Keratinocyte (primary cell): ENCODE measurements around the gene MED7. TPM values are rescaled to one million over a fixed set of nuclear protein-coding genes. Genes with fewer than 3 reads are reported as not detected.

Experiments
- DNase-seq: peaks from one replicate; pipeline ENCODE4 v3.0.0-alpha.2; 2011; ENCODE audit warnings: low read depth, missing footprints, low spot score
- FAIRE-seq: peaks from 2 replicates; lab custom pipeline; 2011; peaks lifted over from hg19 to GRCh38; lab: Jason Lieb, UNC
- H2AFZ ChIP-seq: 2 replicates; pipeline ENCODE4 v1.6.0; 2012; ENCODE audit warnings: low read length, control low read depth, inconsistent platforms; ENCODE audit not compliant: control insufficient read depth
- H3K27ac ChIP-seq: 2 replicates; pipeline ENCODE4 v1.5.1; 2011; ENCODE audit warnings: low read length; ENCODE audit not compliant: control insufficient read depth, insufficient read depth
- H3K27me3 ChIP-seq: 3 replicates; pipeline ENCODE4 v1.6.0; 2011; ENCODE audit warnings: low read length; ENCODE audit not compliant: control insufficient read depth, insufficient read depth; ENCODE audit errors: extremely low read depth
- H3K36me3 ChIP-seq, 2 experiments: 2 replicates in 1 of 2; 3 replicates in 1 of 2; pipeline ENCODE4 v1.5.1; 2011; ENCODE audit warnings: low read length in 2 of 2, mild to moderate bottlenecking in 1 of 2; ENCODE audit not compliant: control insufficient read depth in 2 of 2, insufficient read depth in 2 of 2; ENCODE audit errors: extremely low read depth in 1 of 2
- H3K4me1 ChIP-seq: 3 replicates; pipeline ENCODE4 v1.5.1; 2011; ENCODE audit warnings: low read length; ENCODE audit not compliant: control insufficient read depth, insufficient read depth; ENCODE audit errors: extremely low read depth
- H3K4me2 ChIP-seq: 3 replicates; pipeline ENCODE4 v1.6.0; 2011; ENCODE audit warnings: low read depth, low read length; ENCODE audit not compliant: control insufficient read depth, insufficient read depth; ENCODE audit errors: extremely low read depth
- H3K4me3 ChIP-seq, 3 experiments: fragments of 200-600 bp in 1 of 3; sonication (generic) in 1 of 3; 2 replicates in 2 of 3; 3 replicates in 1 of 3; pipeline ENCODE4 v1.5.1; 2011 to 2016; ENCODE audit warnings: low read length in 3 of 3, mild to moderate bottlenecking in 3 of 3, control low read depth in 2 of 3, inconsistent platforms in 1 of 3, low read depth in 1 of 3, mixed read lengths in 1 of 3, mixed run types in 1 of 3, moderate library complexity in 1 of 3; ENCODE audit not compliant: control insufficient read depth in 2 of 3, insufficient read depth in 2 of 3; ENCODE audit errors: extremely low read depth in 1 of 3
- H3K79me2 ChIP-seq: 2 replicates; pipeline ENCODE4 v1.6.0; 2012; ENCODE audit warnings: low read length; ENCODE audit not compliant: control insufficient read depth, insufficient read depth
- H3K9ac ChIP-seq: 3 replicates; pipeline ENCODE4 v1.6.0; 2011; ENCODE audit warnings: low read length; ENCODE audit not compliant: control insufficient read depth, insufficient read depth; ENCODE audit errors: extremely low read depth
- H3K9me1 ChIP-seq: 3 replicates; pipeline ENCODE4 v1.6.0; 2011; ENCODE audit warnings: low read length; ENCODE audit not compliant: control insufficient read depth, insufficient read depth; ENCODE audit errors: extremely low read depth
- H3K9me3 ChIP-seq: 2 replicates; pipeline ENCODE4 v1.5.1; 2012; ENCODE audit warnings: low read depth, low read length; ENCODE audit not compliant: control insufficient read depth
- H4K20me1 ChIP-seq: 3 replicates; pipeline ENCODE4 v1.6.0; 2011; ENCODE audit warnings: low read length; ENCODE audit not compliant: control insufficient read depth, insufficient read depth; ENCODE audit errors: extremely low read depth
- EZH2 ChIP-seq: IDR thresholded peaks from one replicate; pipeline ENCODE4 v1.6.1; 2012; ENCODE audit warnings: inconsistent platforms, mild to moderate bottlenecking, low read length, moderate library complexity
- dilution Hi-C: fragments of 300-500 bp; cut with MboI; formaldehyde crosslinking; loops from one replicate; pipeline ENCODE4 v1.7.0; 2020; ENCODE audit warnings: low sequenced_read_pairs; ENCODE audit not compliant: extremely low pct_ligation_motif_present
- polyA plus RNA-seq, 5 experiments: library from polyadenylated mRNA; depleted of rRNA in 3 of 5; stranded (reverse) in 3 of 5; stranded (forward) in 1 of 5; unstranded in 1 of 5; fragments of >200 nt; gene quantifications; 1 replicate in 1 of 5; 2 replicates in 3 of 5; 3 replicates in 1 of 5; pipeline versions ENCODE4 v1.2.1 to v1.2.3, GENCODE V29; 2011 to 2012; ENCODE audit warnings: missing spikeins in 2 of 5, low read depth in 1 of 5, low replicate concordance in 1 of 5
- TF ChIP-seq, protein P1 (sequence below), 3 experiments: IDR thresholded peaks in 1 of 3; conservative IDR thresholded peaks in 1 of 3; optimal IDR thresholded peaks in 1 of 3; 2 replicates in 2 of 3; 3 replicates in 1 of 3; pipeline versions ENCODE3 to v1.5.1; 2011; ENCODE audit warnings: low read length in 3 of 3, mild to moderate bottlenecking in 3 of 3, moderate library complexity in 2 of 3, control low read depth in 1 of 3, inconsistent platforms in 1 of 3; ENCODE audit not compliant: insufficient read depth in 2 of 3; ENCODE audit errors: extremely low read depth in 1 of 3

The MED7 gene
- polyA plus RNA-seq, 1 donor (not counting 4 experiments of a cell fraction or from before 2014, with no cell fraction given): 17.0 TPM

DNA sequence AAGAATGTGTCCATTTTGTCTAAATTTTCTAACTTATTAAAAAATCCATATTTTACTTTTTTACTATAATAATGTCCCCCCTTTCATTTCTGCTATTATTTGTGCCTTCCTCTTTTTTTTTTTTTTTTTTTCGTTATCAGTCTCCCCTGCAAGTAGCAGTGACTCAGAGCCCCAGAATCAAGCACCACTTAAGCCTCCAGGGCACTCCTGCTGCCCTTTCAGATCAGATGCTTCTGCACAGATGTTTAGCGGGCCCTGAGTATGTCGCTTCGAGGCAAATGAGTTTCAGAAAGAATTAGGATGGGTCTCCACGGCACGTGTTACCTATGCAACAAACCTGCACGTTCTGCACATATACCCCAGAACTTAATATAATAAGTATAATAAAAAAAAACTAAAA lies 11.7 kb downstream of the MED7 start:
- dilution Hi-C loops: no loop called here
- DNase-seq (no peak), FAIRE-seq (no peak)
- Histone ChIP-seq H3K27me3 (no peaks in the 10 kb centered on the region), H3K27ac (no peak overlapping the region), H3K4me3 (no peak overlapping the region), H3K9me1 (no peaks in the 10 kb centered on the region), H3K9ac (no peak overlapping the region), H3K4me2 (no peak overlapping the region), H3K36me3 (no peaks in the 10 kb centered on the region), H2AFZ (no peak overlapping the region), H3K4me1 (no peaks in the 10 kb centered on the region), H3K79me2 (no peaks in the 10 kb centered on the region), H4K20me1 (no peaks in the 10 kb centered on the region), H3K9me3 (no peaks in the 10 kb centered on the region)
- TF ChIP-seq, protein P1, sequence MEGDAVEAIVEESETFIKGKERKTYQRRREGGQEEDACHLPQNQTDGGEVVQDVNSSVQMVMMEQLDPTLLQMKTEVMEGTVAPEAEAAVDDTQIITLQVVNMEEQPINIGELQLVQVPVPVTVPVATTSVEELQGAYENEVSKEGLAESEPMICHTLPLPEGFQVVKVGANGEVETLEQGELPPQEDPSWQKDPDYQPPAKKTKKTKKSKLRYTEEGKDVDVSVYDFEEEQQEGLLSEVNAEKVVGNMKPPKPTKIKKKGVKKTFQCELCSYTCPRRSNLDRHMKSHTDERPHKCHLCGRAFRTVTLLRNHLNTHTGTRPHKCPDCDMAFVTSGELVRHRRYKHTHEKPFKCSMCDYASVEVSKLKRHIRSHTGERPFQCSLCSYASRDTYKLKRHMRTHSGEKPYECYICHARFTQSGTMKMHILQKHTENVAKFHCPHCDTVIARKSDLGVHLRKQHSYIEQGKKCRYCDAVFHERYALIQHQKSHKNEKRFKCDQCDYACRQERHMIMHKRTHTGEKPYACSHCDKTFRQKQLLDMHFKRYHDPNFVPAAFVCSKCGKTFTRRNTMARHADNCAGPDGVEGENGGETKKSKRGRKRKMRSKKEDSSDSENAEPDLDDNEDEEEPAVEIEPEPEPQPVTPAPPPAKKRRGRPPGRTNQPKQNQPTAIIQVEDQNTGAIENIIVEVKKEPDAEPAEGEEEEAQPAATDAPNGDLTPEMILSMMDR (optimal IDR thresholded peaks at IDR 0.05 in 1 of 3, IDR thresholded peaks at IDR 0.05 in 1 of 3, conservative IDR thresholded peaks at IDR 0.05 in 1 of 3; ENCODE audit: extremely low read depth in 1 of 3, insufficient read depth in 2 of 3, low read length in 3 of 3): no peak
- no peak for TF ChIP-seq EZH2

DNA sequence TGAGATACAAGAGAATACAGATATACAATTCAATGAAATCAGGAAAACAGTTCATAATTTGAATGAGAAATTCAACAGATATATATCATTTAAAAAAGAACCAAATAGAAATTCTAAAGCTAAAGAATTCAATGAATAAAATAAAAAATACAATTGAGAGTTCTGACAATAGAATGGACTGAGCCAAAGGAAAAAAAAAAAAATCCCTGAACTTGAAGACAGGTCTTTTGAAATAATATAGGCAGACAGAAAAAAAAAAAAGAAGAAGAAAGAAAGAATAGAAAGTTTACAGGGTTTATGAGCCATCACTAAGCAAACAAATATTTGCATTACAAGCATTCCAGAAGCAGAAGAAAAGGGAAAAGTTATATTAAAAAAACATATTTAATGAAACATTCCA lies 21.0 kb downstream of the MED7 start:
- Histone ChIP-seq H3K9ac (no peak overlapping the region), H2AFZ (no peak overlapping the region), H3K27ac (no peak overlapping the region), H3K27me3 (no peaks in the 10 kb centered on the region), H3K4me1 (no peaks in the 10 kb centered on the region), H3K36me3 (no peaks in the 10 kb centered on the region), H4K20me1 (no peaks in the 10 kb centered on the region), H3K9me1 (no peaks in the 10 kb centered on the region), H3K4me2 (no peak overlapping the region), H3K4me3 (no peak overlapping the region), H3K79me2 (no peaks in the 10 kb centered on the region), H3K9me3 (no peaks in the 10 kb centered on the region)
- no peak for TF ChIP-seq EZH2
- TF ChIP-seq, protein P1 (optimal IDR thresholded peaks at IDR 0.05 in 1 of 3, IDR thresholded peaks at IDR 0.05 in 1 of 3, conservative IDR thresholded peaks at IDR 0.05 in 1 of 3; ENCODE audit: extremely low read depth in 1 of 3, insufficient read depth in 2 of 3, low read length in 3 of 3): no peak
- DNase-seq (no peak), FAIRE-seq (no peak)
- dilution Hi-C loops: no loop called here
